Nephron (organoid): ENCODE results near the gene AFTPH.

ENCODE experiments used
- H3K27ac Mint-ChIP-seq, 3 experiments: 2 replicates each; pipeline ENCODE4 v1.8.0; 2020; ENCODE audit warnings: mixed read lengths in 3 of 3, mild to moderate bottlenecking in 2 of 3, moderate library complexity in 1 of 3
- H3K27me3 Mint-ChIP-seq: 2 replicates; pipeline ENCODE4 v1.8.0; 2021; ENCODE audit warnings: low read depth, mild to moderate bottlenecking, moderate library complexity, mixed read lengths
- H3K36me3 Mint-ChIP-seq: 2 replicates; pipeline ENCODE4 v1.8.0; 2020; ENCODE audit warnings: low read depth, mixed read lengths
- H3K4me1 Mint-ChIP-seq: 2 replicates; pipeline ENCODE4 v1.8.0; 2020; ENCODE audit warnings: mixed read lengths
- H3K4me3 Mint-ChIP-seq, 3 experiments: 2 replicates each; pipeline ENCODE4 v1.8.0; 2020; ENCODE audit warnings: mild to moderate bottlenecking in 3 of 3, mixed read lengths in 3 of 3, moderate library complexity in 2 of 3
- H3K9me3 Mint-ChIP-seq: 2 replicates; pipeline ENCODE4 v1.8.0; 2020; ENCODE audit warnings: mixed read lengths
- TF ChIP-seq, protein P1 (sequence below), 3 experiments: fragments of 200-600 bp; sonication (generic); IDR thresholded peaks; one replicate each; pipeline ENCODE4 v1.5.0; 2021; ENCODE audit warnings: antibody characterized with exemption in 3 of 3; ENCODE audit not compliant: unreplicated experiment in 3 of 3

AFTPH gene

GRCh38 chr2:64635976-64636911, 112.1 kb downstream of the AFTPH start:
- peaks cover 73% of the 10 kb centered on the region for H3K4me1 Mint-ChIP-seq
- H3K27me3 Mint-ChIP-seq, result no peaks in the 10 kb centered on the region
- H3K9me3 Mint-ChIP-seq, result no peaks in the 10 kb centered on the region
- H3K27ac Mint-ChIP-seq, result peak overlapping the region; percentile 26 to 75 (median 73)
- peak overlapping the region in 2 of 3 experiments; percentile 1 to 16 for H3K4me3 Mint-ChIP-seq
- TF ChIP-seq, protein P1, sequence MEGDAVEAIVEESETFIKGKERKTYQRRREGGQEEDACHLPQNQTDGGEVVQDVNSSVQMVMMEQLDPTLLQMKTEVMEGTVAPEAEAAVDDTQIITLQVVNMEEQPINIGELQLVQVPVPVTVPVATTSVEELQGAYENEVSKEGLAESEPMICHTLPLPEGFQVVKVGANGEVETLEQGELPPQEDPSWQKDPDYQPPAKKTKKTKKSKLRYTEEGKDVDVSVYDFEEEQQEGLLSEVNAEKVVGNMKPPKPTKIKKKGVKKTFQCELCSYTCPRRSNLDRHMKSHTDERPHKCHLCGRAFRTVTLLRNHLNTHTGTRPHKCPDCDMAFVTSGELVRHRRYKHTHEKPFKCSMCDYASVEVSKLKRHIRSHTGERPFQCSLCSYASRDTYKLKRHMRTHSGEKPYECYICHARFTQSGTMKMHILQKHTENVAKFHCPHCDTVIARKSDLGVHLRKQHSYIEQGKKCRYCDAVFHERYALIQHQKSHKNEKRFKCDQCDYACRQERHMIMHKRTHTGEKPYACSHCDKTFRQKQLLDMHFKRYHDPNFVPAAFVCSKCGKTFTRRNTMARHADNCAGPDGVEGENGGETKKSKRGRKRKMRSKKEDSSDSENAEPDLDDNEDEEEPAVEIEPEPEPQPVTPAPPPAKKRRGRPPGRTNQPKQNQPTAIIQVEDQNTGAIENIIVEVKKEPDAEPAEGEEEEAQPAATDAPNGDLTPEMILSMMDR (IDR thresholded peaks at IDR 0.05; ENCODE audit: unreplicated experiment in 3 of 3), result no peak
- H3K36me3 Mint-ChIP-seq, result peaks cover 33% of the 10 kb centered on the region

DNA sequence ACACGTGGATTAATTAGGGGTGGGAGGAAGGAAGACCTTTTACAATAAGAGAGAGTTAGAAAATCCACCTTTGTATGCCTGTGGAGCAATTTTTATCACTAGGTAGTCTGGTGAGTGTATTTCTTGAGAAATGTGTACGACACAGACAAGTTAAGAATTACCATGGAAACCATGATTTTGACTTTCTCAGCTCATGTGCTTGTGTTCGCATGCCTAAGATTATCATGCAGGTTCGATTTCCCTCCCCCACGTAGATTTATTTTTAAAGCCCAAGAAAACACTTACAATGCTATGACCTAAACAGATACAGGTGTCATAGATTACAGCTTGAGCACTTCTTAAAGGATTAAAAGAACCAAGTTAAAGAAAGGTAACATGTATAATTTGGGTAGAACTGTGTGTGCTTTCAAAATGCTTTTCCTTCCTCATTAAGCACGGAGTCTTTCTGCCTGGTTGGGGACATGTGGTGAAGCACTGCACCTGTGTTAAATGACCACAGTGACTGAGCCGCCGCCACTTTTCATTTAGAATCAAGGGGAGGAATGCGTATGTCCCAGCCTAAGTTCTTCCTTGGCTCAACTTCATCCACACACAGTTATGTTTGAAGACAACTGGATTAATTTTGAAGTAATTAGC, 113.0 kb downstream of the AFTPH start:
- Mint-ChIP-seq H3K27ac (peak overlapping the region; percentile 26 to 75 (median 73)), H3K27me3 (no peaks in the 10 kb centered on the region), H3K4me1 (peaks cover 76% of the 10 kb centered on the region), H3K9me3 (no peaks in the 10 kb centered on the region), H3K4me3 (no peak overlapping the region), H3K36me3 (peaks cover 33% of the 10 kb centered on the region)
- TF ChIP-seq, protein P1 (IDR thresholded peaks at IDR 0.05; ENCODE audit: unreplicated experiment in 3 of 3), result no peak

DNA sequence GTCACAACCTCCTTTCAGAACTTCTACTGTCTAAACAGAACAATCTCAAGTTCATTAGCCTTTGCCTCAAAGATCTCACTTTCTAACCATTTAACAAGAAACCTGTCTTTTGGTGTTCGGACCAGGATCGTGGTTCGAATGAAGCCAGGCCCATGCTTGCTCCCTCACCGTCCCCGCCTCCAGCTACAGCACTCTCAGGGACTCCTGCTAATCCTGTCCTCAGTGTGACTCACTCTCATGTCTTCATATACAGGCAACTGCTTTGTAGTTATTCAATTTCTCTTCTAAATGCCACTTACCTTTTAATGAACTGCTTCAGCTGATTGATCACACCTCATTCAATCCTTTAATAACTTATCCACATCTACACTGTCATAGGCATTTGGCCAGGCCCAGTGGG, 113.8 kb downstream of the AFTPH start:
- Mint-ChIP-seq H3K4me3 (no peak overlapping the region), H3K27me3 (no peaks in the 10 kb centered on the region), H3K9me3 (no peaks in the 10 kb centered on the region), H3K4me1 (peaks cover 79% of the 10 kb centered on the region), H3K27ac (peak overlapping the region; percentile 15 to 75 (median 64)), H3K36me3 (peaks cover 29% of the 10 kb centered on the region)
- TF ChIP-seq, protein P1 (IDR thresholded peaks at IDR 0.05; ENCODE audit: unreplicated experiment in 3 of 3), result no peak

- H3K9me3 Mint-ChIP-seq, result no peaks in the 10 kb centered on the region
- H3K27ac Mint-ChIP-seq, result peak overlapping the region in 2 of 3 experiments; percentile 15 to 64
- H3K36me3 Mint-ChIP-seq, result peaks cover 25% of the 10 kb centered on the region
- H3K4me3 Mint-ChIP-seq, result no peak overlapping the region
- TF ChIP-seq, protein P1 (IDR thresholded peaks at IDR 0.05; ENCODE audit: unreplicated experiment in 3 of 3), result no peak
- H3K4me1 Mint-ChIP-seq, result peaks cover 79% of the 10 kb centered on the region
- no peaks in the 10 kb centered on the region for H3K27me3 Mint-ChIP-seq
These were observed 114.5 kb downstream of the AFTPH start for GRCh38 chr2:64638502-64639120.

- TF ChIP-seq, protein P1 (IDR thresholded peaks at IDR 0.05; ENCODE audit: unreplicated experiment in 3 of 3), result no peak
- peaks cover 17% of the 10 kb centered on the region for H3K36me3 Mint-ChIP-seq
- H3K4me1 Mint-ChIP-seq, result peaks cover 81% of the 10 kb centered on the region
- peak overlapping the region; percentile 33 to 84 (median 45) for H3K27ac Mint-ChIP-seq
- H3K4me3 Mint-ChIP-seq, result no peak overlapping the region
- H3K27me3 Mint-ChIP-seq, result no peaks in the 10 kb centered on the region
- no peaks in the 10 kb centered on the region for H3K9me3 Mint-ChIP-seq
These were observed 115.6 kb downstream of the AFTPH start for GRCh38 chr2:64639691-64640090.
